K562 (cell line): Measurements from ENCODE around the gene NTF4. TPM values are rescaled to one million over a fixed set of nuclear protein-coding genes. Genes with fewer than 3 reads are reported as not detected.

ENCODE experiments used
- ATAC-seq: fragments of 200-7000 bp; cut with Tn5 transposase; 3 replicates; pipeline ENCODE4 v1.9.1; 2020; ENCODE audit warnings: moderate library complexity
- BruUV-seq: library from RNA; stranded (reverse); fragments of 400-500 nt; replicated peaks from 2 replicates; lab custom pipeline; 2021; lab: Mats Ljungman, UMichigan
- CTCF ChIA-PET: fragments of 300-600 bp; formaldehyde crosslinking; extraction: SDS; loops from one replicate; lab custom pipeline; 2021; ENCODE audit warnings: low intra/inter-chr PET ratio; lab: Yijun Ruan, JAX
- POLR2A ChIA-PET: fragments of 300-600, 350-650 bp; sonication (Branson Sonifier 250); formaldehyde crosslinking; extraction: SDS; loops from one replicate; lab custom pipeline; 2021; ENCODE audit warnings: antibody characterized with exemption, inconsistent platforms; lab: Yijun Ruan, JAX
- DNase-seq, 4 experiments: peaks; one replicate each; pipeline versions ENCODE4 v3.0.0 to v3.0.0-alpha.2; 2011 to 2018; ENCODE audit warnings: low spot score in 3 of 4, mixed read lengths in 3 of 4; ENCODE audit errors: extremely low read depth in 1 of 4
- FAIRE-seq: peaks from 2 replicates; lab custom pipeline; 2011; peaks lifted over from hg19 to GRCh38; lab: Jason Lieb, UNC
- H2AFZ ChIP-seq: 2 replicates; pipeline ENCODE4 v1.6.0; 2011; ENCODE audit warnings: low read depth, low read length, control low read depth, inconsistent platforms
- H3K27ac ChIP-seq: fragments of 200-600 bp; 3 replicates; pipeline ENCODE4 v1.8.0; 2011; ENCODE audit warnings: low read depth, mild to moderate bottlenecking, control low read depth, inconsistent platforms, low read length, moderate library complexity, mixed read lengths; ENCODE audit errors: extremely low read depth
- H3K27me3 ChIP-seq, 2 experiments: fragments of 300-600 bp in 1 of 2; 2 replicates in 1 of 2; 3 replicates in 1 of 2; pipeline versions ENCODE4 v1.6.0 to v1.8.0; 2011; ENCODE audit warnings: inconsistent platforms in 2 of 2, low read length in 2 of 2, mild to moderate bottlenecking in 1 of 2, mixed read lengths in 1 of 2, moderate library complexity in 1 of 2; ENCODE audit not compliant: control insufficient read depth in 2 of 2, insufficient read depth in 2 of 2
- H3K36me3 ChIP-seq: fragments of 300-600 bp; 3 replicates; pipeline ENCODE4 v1.8.0; 2011; ENCODE audit warnings: mild to moderate bottlenecking, low read length, inconsistent platforms; ENCODE audit not compliant: control insufficient read depth, insufficient read depth
- H3K4me1 ChIP-seq, 2 experiments: fragments of 200-600 bp in 1 of 2; replicated peaks in 1 of 2; 2 replicates in 1 of 2; 3 replicates in 1 of 2; pipeline versions ENCODE4 v1.5.1 to v1.8.0; 2011; ENCODE audit warnings: inconsistent platforms in 2 of 2, low read length in 2 of 2, mild to moderate bottlenecking in 1 of 2, mixed read lengths in 1 of 2, moderate library complexity in 1 of 2; ENCODE audit not compliant: control insufficient read depth in 2 of 2, insufficient read depth in 2 of 2
- H3K4me2 ChIP-seq: 2 replicates; pipeline ENCODE4 v1.6.1; 2011; ENCODE audit warnings: low read length, control low read depth, inconsistent platforms, mixed read lengths; ENCODE audit not compliant: insufficient read depth
- H3K4me3 ChIP-seq: fragments of 200-600 bp; sonication (generic), shearing (Covaris generic); 2 replicates; pipeline ENCODE4 v1.5.1; 2016; ENCODE audit warnings: control low read depth, inconsistent platforms
- H3K79me2 ChIP-seq: fragments of 200-600 bp; 3 replicates; pipeline ENCODE4 v1.8.0; 2011; ENCODE audit warnings: low read length, inconsistent platforms; ENCODE audit not compliant: control insufficient read depth, insufficient read depth
- H3K9ac ChIP-seq, 2 experiments: 2 replicates each; pipeline versions ENCODE4 v1.6.0 to v1.6.1; 2011; ENCODE audit warnings: low read depth in 2 of 2, low read length in 2 of 2, control low read depth in 1 of 2, inconsistent platforms in 1 of 2, mild to moderate bottlenecking in 1 of 2, mixed read lengths in 1 of 2; ENCODE audit not compliant: insufficient read depth in 1 of 2
- H3K9me1 ChIP-seq: one replicate; pipeline ENCODE4 v1.6.0; 2011; ENCODE audit warnings: inconsistent platforms, mild to moderate bottlenecking, low read length, moderate library complexity; ENCODE audit not compliant: control insufficient read depth, insufficient read depth
- H3K9me3 ChIP-seq: replicated peaks from 2 replicates; pipeline ENCODE4 v1.5.1; 2011; ENCODE audit warnings: low read depth, low read length, inconsistent platforms; ENCODE audit not compliant: control insufficient read depth, insufficient read depth
- H4K20me1 ChIP-seq: replicated peaks from 2 replicates; pipeline ENCODE4 v1.6.1; 2011; ENCODE audit warnings: low read length, inconsistent platforms, mixed read lengths; ENCODE audit not compliant: control insufficient read depth, insufficient read depth
- EGR1 ChIP-seq: fragments of 450-650 bp; conservative IDR thresholded peaks from 2 replicates; pipeline ENCODE4 v1.6.1; 2017; ENCODE audit warnings: mild to moderate bottlenecking
- HEY1 ChIP-seq: fragments of 250-450 bp; sonication (Bioruptor Pico); IDR thresholded peaks from 2 replicates; pipeline ENCODE4 v1.5.0; 2020; ENCODE audit warnings: mild to moderate bottlenecking, moderate library complexity, borderline replicate concordance
- POLR2AphosphoS5 ChIP-seq: IDR thresholded peaks from 2 replicates; pipeline ENCODE4 v1.6.1; 2011; ENCODE audit warnings: mild to moderate bottlenecking, low read depth, low read length, moderate library complexity; ENCODE audit not compliant: control insufficient read depth, insufficient read depth
- RBM14 ChIP-seq: fragments of 200-400 bp; formaldehyde crosslinking; IDR thresholded peaks from 2 replicates; pipeline ENCODE4 v1.6.1; 2018; ENCODE audit warnings: low read depth, mild to moderate bottlenecking, low read length, moderate library complexity, borderline replicate concordance; ENCODE audit not compliant: insufficient read depth
- YY1 ChIP-seq, 3 experiments: IDR thresholded peaks; 2 replicates each; pipeline ENCODE4 v1.6.1; 2011; ENCODE audit warnings: low read length in 2 of 3, mild to moderate bottlenecking in 2 of 3, moderate library complexity in 2 of 3, borderline replicate concordance in 1 of 3, control low read depth in 1 of 3, low read depth in 1 of 3; ENCODE audit not compliant: insufficient read depth in 3 of 3, insufficient replicate concordance in 2 of 3, control insufficient read depth in 1 of 3, insufficient read length in 1 of 3; ENCODE audit errors: extremely low read depth in 1 of 3
- WGBS: fragments of 100-300 bp; shearing (Covaris generic); methylation state at CpG from one replicate; pipeline ENCODE4 v1.1.6; 2016; ENCODE audit warnings: low coverage, mixed read lengths; ENCODE audit not compliant: insufficient coverage; ENCODE audit errors: missing lambda C conversion rate; 5-methylcytosine and 5-hydroxymethylcytosine counted together
- in situ Hi-C: fragments of 300-500 bp; cut with MboI; formaldehyde crosslinking; loops from 4 replicates; pipeline ENCODE4 v1.15.0; 2018; ENCODE audit warnings: inconsistent platforms, mixed read lengths
- intact Hi-C: fragments of 100-400 bp; cut with micrococcal nuclease; formaldehyde crosslinking; loops from 2 replicates; pipeline ENCODE4 v1.14.2; 2022
- polyA plus RNA-seq, 8 experiments: library from polyadenylated mRNA; depleted of rRNA in 4 of 8; stranded (reverse) in 5 of 8; unstranded in 3 of 8; fragments of >200 nt; fragmentation: Nextera tagmentation in 2 of 8; fragmentation: Illumina TruSeq in 1 of 8; extraction: Ambion mirVana in 2 of 8; extraction: Trizol in 1 of 8; gene quantifications; 2 replicates each; pipeline versions ENCODE4 v1.2.1 to v1.2.3, GENCODE V29; 2011 to 2014; ENCODE audit warnings: inconsistent platforms in 1 of 8, missing spikeins in 1 of 8
- total RNA-seq, 7 experiments: library from RNA; depleted of rRNA in 6 of 7; stranded (reverse); fragments of >200 nt in 6 of 7; fragmentation: Illumina TruSeq in 2 of 7; extraction: Trizol in 2 of 7; gene quantifications; 2 replicates each; pipeline versions ENCODE4 v1.2.1 to v1.2.3, GENCODE V29; 2011 to 2021; ENCODE audit warnings: low replicate concordance in 1 of 7

Gene NTF4
- total and polyA plus RNA-seq, 9 of the 15 experiments (the other 6 are each of a cell fraction or from before 2014, with no cell fraction given) = not detected

- TF ChIP-seq POLR2AphosphoS5 (no peak; the same call in 1 of the 2 replicates), HEY1 (no peak), YY1 (IDR thresholded peaks at IDR 0.05; ENCODE audit: borderline replicate concordance in 1 of 3, control insufficient read depth in 1 of 3, extremely low read depth in 1 of 3, insufficient read depth in 3 of 3, insufficient read length in 1 of 3, insufficient replicate concordance in 2 of 3, low read depth in 1 of 3, low read length in 2 of 3) (peak in 1 of 3 experiments; percentile 18), EGR1 (peak; percentile 82)
These were observed 46.8 kb downstream of the NTF4 start (continued) for GRCh38 chr19:49017666-49018351.

- peaks cover 21 to 59% of the 10 kb centered on the region in 2 experiments; a peak in 4 of 5 replicates for H3K4me1 ChIP-seq
- intact Hi-C loops (no loop called here), in situ Hi-C loops (no loop called here)
- H3K79me2 ChIP-seq = no peaks in the 10 kb centered on the region
- 0 out of 2 replicates have a peak within 1 kb of the TSS, but pooled peaks have one; percentile 44 for H2AFZ ChIP-seq
- ATAC-seq (no peak), DNase-seq (no peak), FAIRE-seq (no peak)
- H3K4me2 ChIP-seq = peak within 1 kb of the TSS; percentile 76; the same call in 1 of the 2 replicates
- H4K20me1 ChIP-seq = peaks cover 12% of the 10 kb centered on the region; the same call in 1 of the 2 replicates
- TF ChIP-seq EGR1 (peak; percentile 13; the same call in 1 of the 2 replicates), RBM14 (no peak)
- peaks cover 42% of the 10 kb centered on the region; the same call in 2 of the 3 replicates for H3K36me3 ChIP-seq
- H3K4me3 ChIP-seq = peak within 1 kb of the TSS; percentile 41
- H3K9ac ChIP-seq = peak within 1 kb of the TSS; percentile 30 to 88
- H3K9me1 ChIP-seq = peaks cover 7% of the 10 kb centered on the region
- WGBS = 61% methylated on average over 14 of the region's 17 CpGs
- no peaks in the 10 kb centered on the region for H3K27me3 ChIP-seq
- no TSS peak for BruUV-seq
- POLR2A ChIA-PET = no interaction called here
- H3K9me3 ChIP-seq = no peaks in the 10 kb centered on the region
- CTCF ChIA-PET = no interaction called here
- peak within 1 kb of the TSS; percentile 32; the same call in 1 of the 3 replicates for H3K27ac ChIP-seq
These were observed 47.5 kb downstream of the NTF4 start, which contains the start of gene LHB for GRCh38 chr19:49017041-49017665. LHB (minus strand) TSS chr19:49017091; CDS start chr19:49017081, 10 bp downstream.
